ENCODE results near the gene FOXC1. TPM values are rescaled to one million over a fixed set of nuclear protein-coding genes. Genes with fewer than 3 reads are reported as not detected.

Gene FOXC1
- 1 to 10 TPM in 1 of 2 donors, under 1 TPM in 1; 0.33 to 1.0 TPM for total RNA-seq

GRCh38 chr6:1609648-1610496, at the start of gene FOXC1:
FOXC1 (plus strand) TSS chr6:1609915; CDS start chr6:1610446, 531 bp downstream.

Other genes with a start within 250 kb of the FOXC1 start
- gene FOXF2, start 220.3 kb upstream of the FOXC1 start, total RNA-seq, result 1 to 10 TPM; 3.3 to 3.4 TPM

Data from melanocyte of skin (primary cell).